Head of caudate nucleus (tissue), 42 donors: Measurements from ENCODE around the gene CELF4.
A peak's percentile ranks its signal among the peaks of the same experiment; 100 is the strongest.

Source experiments
- DNase-seq, 42 donors: peaks; one replicate each; pipeline versions ENCODE4 v3.0.0 to v3.0.0-alpha.2; 2020 to 2021; ENCODE audit warnings: mixed read lengths in 7 of 42
- intact Hi-C: fragments of 100-400 bp; cut with DNase I; formaldehyde crosslinking; loops from one replicate; pipeline ENCODE4 v1.15.0; 2022

CELF4 gene

DNA sequence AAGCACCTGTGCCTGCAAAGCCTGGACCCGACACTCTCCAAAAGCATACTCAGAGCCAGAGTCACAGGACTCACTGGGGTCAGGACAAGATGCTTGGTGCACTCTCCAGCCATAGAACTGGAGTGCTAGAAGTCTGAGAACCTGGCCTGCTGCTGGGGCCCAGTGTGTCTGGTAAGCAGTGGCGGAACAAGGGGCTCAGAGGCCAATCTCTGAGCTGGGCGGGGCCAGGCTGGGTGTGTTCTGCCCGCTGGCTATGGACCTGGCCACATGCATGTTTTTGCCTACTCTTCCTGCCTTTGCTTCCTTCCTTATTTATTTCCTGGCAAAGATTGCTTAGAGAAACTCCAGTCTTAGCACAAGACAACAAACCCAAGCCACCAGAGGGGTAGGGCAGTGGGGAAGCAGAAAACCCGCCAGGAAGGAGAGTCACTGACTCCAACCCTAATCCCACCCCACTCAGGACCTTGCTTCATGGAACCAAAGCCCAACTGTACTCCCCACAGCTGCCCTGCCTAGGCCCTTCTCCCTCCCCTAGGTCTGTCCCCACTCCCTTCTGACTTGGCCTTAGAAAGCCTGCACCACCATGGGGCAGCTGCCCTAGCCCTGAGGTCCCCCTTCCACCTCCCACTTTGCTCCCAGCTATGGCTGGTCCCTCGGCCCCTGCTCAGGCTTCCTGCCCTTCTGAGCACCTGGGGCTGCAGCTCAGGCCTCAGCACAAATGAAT, 315.5 kb downstream of the CELF4 start:
- intact Hi-C loops = no loop called here
- peak in 1 of 42 donors; percentile 22 for DNase-seq

GRCh38 chr18:37249171-37249886, 316.3 kb downstream of the CELF4 start:
- intact Hi-C loops = no loop called here
- DNase-seq = peak in 1 of 42 donors; percentile 27

- intact Hi-C loops = no loop called here
- DNase-seq = no peak
Measured at GRCh38 chr18:37248281-37248680, 317.3 kb downstream of the CELF4 start.

DNA sequence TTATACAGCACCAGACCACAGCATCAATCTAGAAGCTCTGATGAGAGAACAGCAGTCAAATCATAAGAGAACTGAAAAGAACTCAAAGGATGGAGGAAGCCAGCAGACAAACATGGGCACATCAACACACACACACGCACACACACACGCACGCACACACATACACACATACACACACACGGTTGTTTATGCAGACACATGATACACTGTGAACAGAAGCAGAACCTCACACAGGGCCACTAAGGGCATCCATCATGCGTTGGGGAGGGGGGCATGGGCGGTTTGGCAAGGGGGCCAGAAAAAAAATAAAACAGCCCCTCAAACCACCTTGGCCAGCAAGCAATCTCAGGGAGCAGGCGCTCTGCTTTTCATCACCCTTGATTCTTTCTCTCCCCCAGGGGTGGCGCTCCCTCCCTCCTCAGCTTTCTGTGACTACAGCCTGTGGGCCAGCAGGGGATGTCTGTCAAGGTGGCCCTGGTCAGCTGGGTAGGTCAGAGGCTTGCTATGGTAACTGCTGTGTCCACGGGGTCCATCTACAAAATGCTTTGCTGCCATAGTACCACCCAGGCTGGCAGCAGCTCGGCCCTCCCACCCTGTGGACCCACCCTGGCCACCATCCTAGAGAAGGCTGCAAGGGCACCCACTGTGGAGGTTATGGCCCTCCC, 318.0 kb downstream of the CELF4 start:
- DNase-seq = no peak
- intact Hi-C loops = no loop called here

GRCh38 chr18:37246779-37247340, 318.7 kb downstream of the CELF4 start:
- DNase-seq = peak in 1 of 42 donors; percentile 3
- intact Hi-C loops = no loop called here

DNA sequence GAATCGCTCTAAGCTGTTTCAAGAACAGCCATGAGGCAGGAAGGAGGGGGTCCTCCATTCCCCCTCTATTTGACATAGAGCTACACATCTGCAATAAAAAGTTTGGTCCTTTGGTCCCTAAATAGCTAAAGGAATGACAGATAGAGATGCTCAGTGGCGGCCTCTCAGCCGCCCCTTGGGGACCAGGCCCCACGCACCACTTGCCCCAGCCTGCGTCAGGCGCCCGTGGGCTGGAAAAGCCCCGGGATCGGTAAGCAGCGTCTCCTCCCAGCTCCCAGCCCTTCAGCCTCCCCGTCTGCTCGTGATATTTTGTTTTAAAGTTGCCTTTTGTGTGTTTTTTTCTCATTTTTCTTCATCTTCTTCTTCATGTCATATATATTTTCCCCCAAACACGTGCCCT, 321.0 kb downstream of the CELF4 start:
- intact Hi-C loops = no loop called here

GRCh38 chr18:37243741-37244140, 321.9 kb downstream of the CELF4 start:
- no peak for DNase-seq
- intact Hi-C loops = no loop called here

More for the DNA sequence above, 321.0 kb downstream of the CELF4 start:
- no peak for DNase-seq

DNA sequence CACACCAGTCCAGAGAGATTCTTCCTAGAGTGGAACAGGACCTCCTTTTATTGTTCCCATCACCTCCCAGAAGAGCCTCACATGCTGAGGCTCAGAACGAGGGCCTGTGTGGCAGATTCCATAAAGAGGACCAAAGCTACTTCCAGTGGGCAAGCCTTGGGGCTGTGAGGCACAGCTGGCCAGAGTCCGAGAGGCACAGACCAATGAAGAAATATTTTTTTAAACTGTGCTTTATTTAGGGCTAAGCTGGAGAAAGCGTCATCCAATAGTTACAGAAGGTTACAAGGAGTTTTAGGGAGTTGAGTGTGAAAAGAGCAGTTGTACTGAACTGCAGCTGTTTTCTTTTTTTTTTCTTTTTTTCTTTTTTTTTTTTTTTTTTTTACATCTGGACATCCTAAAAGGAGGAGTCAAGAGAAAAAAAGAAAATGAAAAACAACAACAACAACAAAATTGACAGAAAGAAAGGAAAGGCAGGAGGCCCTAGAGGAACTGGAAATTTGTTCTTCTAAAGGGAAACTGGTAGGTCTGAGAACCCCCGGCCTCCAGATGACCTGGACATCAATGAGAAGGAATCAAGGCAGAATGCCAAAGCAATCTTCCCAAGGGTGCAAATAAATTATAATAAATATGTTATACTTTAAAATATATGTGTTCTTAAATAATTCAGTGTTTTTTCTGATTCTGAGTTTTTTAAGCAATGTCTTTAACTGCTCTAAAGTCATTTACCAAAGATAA, 322.6 kb downstream of the CELF4 start:
- DNase-seq = peak in 1 of 42 donors; percentile 11
- intact Hi-C loops = no loop called here

GRCh38 chr18:37242091-37242490, 323.5 kb downstream of the CELF4 start:
- DNase-seq = peak in 1 of 42 donors; percentile 15
- intact Hi-C loops = no loop called here

- intact Hi-C loops = no loop called here
- DNase-seq = peak in 18 of 42 donors; percentile 28 to 80 (median 52)
Measured at GRCh38 chr18:37238282-37239108, 327.1 kb downstream of the CELF4 start.

DNA sequence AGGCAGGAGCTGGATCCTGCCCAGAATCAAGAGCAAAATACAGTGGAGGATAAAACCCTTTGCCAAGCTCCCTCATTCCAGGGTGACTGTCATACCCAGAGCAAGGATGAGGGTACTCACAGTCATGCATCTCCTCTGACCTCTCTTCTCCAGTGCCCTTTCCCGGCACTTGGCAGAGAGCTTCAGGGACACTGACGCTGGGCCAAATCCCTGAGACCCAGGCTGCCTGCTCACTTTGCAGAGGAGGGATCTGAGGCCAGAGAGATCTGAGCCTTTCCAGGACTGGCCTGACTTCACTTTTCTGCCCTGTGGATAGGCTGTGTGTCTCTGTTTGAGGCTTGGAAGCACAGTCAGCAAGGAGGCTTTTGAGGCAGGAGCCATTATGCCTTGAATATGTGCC, 330.0 kb downstream of the CELF4 start:
- DNase-seq = peak in 1 of 42 donors; percentile 21
- intact Hi-C loops = no loop called here

DNA sequence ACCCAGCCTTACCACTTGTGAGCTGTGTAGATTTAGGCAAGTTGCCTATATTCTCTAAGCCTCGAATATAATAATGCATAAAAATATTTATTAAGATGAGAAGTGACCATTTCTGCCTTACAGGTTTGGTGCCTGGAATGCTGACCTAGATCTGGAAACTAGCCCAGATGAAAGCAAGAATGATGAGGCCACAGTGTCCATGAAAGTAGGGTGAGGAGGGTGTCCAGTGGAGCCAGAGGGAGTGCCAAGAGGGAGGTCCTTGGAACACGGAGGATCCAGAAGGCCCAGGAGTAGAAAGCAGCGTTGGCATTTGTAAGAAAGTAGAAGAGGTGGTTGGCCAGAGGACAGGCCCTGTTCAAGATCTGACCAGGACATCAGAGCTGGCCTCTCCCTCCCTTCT, 334.3 kb downstream of the CELF4 start:
- DNase-seq = no peak
- intact Hi-C loops = no loop called here

- intact Hi-C loops = no loop called here
- DNase-seq = no peak
Measured at GRCh38 chr18:37230768-37231167, 334.8 kb downstream of the CELF4 start.

DNA sequence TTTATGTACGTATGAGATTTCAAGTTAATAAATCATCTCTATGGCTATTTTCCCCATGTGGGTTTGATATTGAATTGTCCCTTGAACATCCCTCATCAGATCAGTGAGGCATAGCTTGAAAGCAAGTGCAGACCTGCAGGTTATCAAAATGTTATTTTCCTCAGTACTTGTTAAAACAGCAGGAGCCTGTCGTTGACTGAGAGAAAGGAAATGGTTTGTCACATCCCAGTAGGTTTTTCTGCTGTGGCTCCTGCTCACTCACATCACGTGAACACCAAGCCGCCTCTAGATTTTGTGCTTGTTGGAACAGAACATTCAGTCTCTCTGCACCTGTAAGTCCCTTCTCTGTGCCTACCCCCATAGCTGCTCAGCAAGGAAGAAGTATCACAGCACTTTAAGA, 340.3 kb downstream of the CELF4 start:
- intact Hi-C loops = no loop called here
- no peak for DNase-seq

DNA sequence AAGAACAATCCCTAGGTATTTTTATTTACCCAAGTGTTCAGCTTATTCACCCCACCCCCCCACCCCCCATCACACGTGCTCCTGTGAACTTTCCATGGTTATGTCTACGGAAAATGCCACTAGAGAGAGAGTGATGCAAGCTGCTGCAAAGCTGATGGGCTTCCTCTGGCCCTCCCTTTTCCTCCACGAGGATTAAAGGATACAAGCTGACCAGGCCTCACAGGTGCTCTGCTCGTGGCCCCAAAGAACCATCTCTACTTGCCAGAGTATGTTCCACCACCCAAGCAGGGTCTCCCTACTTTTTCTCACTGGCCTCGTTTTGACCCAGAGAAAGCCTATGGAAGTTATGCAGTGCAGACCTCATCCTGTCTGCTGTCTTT, 342.6 kb downstream of the CELF4 start:
- intact Hi-C loops = no loop called here
- no peak for DNase-seq

DNA sequence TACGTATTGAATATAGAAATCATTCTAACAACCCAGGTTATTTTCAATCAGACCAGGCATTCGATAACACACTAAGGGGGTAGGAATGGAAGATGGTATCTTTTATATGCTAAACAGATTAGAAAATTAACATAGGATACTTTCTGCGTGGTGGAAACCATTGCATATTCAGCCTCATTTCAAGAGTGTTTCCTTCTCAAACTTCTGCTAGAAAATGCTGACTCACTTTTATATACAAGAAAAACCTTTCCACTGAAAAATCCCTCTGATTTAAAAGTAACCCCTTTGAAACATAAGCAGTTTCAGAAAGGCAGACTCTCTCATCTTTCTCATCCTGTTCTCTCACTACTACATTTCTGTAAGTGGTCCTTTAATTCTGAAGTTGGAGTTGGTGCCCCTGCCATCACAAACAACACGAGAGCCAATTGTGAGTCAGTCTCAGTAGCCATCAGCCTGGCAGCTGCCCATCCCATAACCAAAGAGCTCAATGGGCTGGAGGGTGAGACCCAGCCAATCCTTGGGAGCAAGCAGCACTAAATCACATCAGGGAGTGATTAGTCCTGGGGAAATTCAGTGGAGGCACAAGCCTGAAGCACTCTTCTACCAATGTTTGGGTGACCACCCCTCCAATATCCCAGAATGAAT, 343.1 kb downstream of the CELF4 start:
- no peak for DNase-seq
- intact Hi-C loops = no loop called here

DNA sequence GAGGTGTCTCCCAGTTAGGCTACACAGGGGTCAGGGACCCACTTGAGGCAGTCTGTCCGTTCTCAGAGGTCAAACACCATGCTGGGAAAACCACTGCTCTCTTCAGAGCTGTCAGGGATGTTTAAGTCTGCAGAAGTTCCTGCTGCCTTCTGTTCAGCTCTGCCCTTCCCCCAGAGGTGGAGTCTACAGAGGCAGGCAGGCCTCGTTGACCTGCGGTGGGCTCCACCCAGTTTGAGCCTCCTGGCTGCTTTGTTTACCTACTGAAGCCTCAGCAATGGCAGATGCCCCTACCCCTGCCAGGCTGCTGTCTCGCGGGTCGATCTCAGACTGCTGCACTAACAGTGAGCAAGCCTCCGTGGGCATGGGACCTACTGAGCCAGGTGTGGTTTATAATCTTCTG, 346.3 kb downstream of the CELF4 start:
- no peak for DNase-seq
- intact Hi-C loops = no loop called here

GRCh38 chr18:37218022-37218590, 347.5 kb downstream of the CELF4 start:
- DNase-seq = no peak
- intact Hi-C loops = no loop called here
